IPS-NIHi7 (cell line): ENCODE measurements around the gene ACTN1.
"Not testable (repeated sequence)": the region's sequence is repeated elsewhere in the genome, so short reads cannot be mapped to it uniquely, and the experiment has no call there.

Experiments
- DNase-seq: peaks from one replicate; pipeline ENCODE4 v3.0.0; 2012; ENCODE audit warnings: mixed read lengths; ENCODE audit errors: extremely low spot score

The ACTN1 gene

DNA sequence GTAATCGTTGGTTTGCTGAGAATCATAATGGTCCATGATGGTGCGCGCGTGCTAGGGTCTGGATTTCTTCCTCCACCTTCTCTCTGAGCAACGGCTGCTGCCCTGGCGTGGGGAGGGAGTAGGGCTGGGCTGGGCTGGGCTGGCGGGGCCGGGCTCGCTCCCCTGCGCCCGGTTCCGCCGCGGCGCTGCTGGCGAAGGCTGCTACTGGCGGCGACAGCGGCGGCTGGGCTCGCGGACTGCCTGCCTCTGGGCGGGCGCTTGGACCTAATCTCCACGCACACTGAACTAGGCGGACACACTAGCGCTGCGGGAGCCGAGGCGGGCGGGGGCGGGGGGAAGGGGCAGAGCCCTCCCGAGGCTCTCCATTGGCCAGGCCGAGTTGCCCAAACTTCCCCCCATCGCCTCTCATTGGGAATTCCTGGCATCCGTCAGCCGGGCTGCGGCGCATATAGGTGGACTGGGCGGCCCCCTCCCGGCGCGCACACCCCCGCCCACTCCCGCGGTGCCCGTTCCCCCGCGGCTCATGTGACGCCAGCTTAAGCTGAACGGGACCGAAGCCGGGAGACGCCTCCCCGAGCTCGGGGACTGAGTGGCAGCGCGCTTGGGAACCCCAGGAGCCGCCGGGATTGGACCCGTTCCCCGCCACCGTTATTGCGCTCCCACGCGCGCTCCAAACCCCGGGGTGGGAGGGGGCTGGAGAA is at the start of gene ACTN1:
TSS of gene ACTN1 (minus strand) at position 282 of the 701 bp plus-strand sequence. CDS start at position 36, 246 bp downstream.
- peak; percentile 95 for DNase-seq

DNA sequence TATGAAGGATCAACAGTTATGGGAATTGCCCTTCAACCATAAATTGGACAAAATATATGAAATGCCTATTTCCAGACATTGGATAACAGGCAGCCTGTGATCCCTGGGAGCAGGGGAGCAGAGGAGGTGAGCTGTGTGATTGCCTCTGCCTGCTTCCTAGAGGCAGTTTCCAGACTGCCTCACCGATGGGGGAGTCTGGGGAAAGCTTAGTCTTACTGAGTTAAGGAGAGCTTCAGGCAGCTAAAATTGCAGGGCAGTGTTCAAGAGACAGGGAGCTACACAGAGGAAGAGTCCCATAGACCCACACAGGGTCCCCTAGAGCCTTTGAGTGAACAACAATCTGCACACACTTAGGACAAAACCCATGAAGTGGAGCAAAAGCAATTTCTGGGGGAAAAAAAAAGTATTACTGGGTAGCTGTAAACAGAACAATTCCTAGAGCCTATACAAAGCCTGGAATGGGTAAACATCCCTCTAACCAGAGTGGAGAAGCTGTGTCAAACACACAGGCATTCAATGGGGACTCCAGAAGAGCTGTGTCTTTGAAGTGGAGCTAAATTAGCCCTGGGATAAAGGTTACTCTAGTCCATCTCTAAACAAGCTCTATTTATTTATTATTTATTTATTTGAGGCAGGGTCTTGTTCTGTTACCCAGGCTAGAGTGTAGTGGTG is 48.3 kb upstream of the ACTN1 start:
- no peak for DNase-seq

DNA sequence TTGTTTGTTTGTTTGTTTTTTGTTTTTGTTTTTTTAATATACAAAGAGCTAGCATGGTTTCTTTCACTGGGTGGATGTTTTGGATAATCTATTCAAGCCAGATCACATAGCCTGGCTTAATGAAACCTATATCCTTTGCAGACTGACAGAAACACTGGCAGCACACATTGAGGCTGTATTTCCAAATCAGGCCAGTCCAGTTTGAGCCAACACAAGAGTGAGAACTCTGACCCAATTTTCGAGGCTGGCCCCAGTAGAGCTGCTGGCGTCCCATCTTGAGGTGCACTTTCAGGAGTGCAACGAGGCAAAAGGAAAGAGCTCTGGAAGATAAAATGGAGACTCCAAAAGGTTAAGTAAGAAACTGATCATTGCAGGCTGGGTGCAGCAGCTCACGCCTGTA is 43.9 kb upstream of the ACTN1 start:
- DNase-seq = no peak

DNA sequence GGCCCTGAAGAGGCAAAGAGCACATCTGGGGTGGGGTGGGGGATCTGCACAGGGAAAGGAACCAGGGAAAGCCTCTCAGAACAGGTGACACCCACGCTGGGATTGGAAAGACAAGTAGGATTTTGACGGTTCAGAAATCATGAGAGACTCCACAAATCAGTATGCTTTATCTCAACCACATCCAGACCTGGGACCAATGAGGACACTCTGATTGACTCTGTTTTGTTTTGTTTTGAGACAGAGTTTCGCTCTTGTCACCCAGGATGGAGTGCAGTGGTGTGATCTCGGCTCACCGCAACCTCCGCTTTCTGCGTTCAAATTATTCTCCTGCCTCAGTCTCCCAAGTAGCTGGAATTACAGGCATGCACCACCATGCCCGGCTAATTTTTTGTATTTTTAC is 43.0 kb upstream of the ACTN1 start:
- not testable (repeated sequence) for DNase-seq

DNA sequence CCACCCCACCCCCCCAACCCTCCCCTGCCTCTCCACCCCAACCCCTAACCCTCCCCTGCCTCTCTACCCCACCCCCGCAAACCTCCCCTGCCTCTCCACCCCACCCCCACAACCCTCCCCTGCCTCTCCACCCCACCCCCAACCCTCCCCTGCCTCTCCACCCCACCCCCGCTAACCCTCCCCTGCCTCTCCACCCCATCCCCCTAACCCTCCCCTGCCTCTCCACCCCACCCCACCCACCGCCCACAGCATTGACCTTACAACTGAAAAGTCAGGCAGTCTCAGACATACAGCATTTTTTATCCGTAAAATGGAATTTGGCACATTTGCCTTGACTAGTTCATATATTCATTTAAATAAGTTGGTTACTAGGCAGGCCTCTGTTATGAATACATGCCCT is 38.6 kb upstream of the ACTN1 start:
- DNase-seq = peak; percentile 39

DNA sequence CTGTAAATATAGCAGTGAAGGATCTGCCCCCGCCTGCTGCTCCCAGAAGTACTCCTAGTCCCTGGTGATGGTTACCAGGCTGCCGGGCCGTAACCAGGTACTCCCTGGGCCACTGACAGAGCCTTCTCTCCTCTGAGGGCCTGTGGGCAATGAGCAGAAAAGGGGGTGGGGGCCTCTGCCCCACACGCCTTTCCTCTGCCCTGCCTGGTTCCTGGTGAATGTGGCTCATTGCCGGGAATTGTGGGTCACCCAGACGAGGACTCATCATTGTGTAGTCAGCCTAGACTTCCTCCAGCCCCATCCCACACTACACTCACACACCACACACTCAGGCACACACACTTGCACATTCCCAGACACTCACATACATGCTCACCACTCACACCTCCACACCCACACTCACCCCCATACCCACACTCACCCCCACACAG is 35.7 kb upstream of the ACTN1 start:
- no peak for DNase-seq

- DNase-seq = peak; percentile 70
Measured at GRCh38 chr14:69013943-69014782, 35.1 kb upstream of the ACTN1 start.

DNA sequence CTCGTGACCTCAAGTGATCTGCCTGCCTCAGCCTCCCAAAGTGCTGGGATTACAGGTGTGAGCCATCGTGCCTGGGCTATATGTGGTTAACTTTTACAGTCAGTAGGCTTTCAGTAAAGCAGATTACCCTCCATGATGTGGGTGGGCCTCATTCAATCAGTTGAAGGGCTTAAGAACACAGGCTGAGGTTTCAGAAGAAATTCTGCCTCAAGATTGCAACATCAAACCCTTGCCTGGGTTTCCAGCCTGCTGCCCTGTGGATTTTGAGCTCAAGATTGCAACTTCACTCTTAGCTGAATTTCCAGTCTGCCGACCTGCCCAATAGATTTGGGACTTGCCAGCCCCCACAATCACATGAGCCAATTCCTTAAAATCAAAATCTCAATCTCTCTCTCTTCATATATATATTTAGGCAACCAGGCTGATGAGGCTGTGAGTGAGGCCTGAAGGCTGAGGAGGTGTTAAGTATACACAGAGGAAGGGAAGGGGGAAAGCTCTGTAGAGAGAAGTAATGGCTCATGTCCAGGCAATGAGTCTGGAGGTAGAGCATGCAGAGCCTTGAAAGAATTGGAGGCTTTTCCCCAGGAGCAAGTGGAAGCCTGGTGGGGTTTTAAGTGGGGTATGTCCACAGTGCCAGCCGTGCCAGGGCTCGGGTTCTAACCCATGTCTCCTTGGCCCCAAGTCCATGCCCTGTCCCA is 33.3 kb upstream of the ACTN1 start:
- no peak for DNase-seq

DNA sequence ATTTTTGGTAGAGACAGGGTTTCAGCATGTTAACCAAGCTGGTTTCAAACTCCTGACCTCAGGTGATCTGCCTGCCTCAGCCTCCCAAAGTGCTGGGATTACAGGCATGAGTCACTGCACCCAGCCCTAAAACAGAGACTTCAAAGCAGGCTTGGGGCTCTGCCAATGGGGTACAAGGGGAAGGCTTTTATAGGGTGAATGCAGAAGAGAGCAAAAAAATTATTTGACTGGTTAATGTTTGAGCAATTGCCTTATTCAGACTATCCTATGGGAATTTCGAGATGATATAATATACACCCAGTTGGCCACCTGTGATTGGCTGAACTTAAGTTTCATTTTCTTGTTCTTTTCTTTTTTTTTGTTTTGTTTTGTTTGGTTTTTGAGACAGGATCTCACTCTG is 31.5 kb upstream of the ACTN1 start:
- no peak for DNase-seq

DNA sequence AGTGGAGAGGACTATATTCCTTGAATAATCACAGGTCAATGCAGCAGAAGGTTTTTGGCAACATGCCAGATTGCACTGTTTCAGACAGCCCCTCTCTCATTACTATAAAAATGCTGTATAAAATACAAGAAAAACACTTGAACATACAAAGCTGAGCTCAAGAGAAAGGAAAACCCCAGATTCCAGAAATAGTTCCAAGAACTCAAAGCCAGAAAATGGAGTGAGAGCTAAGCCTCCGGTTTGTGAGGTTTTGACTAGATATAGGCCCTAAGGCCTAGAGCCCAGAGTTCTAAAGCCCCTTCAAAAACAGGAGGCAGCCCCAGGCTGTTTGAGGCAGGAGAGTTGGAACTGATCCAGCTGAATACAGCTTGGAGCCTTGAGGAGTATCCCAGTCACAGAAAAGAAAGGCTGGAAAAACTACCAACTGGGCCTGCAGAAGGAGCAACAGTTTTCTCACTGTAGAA is 29.4 kb upstream of the ACTN1 start:
- no peak for DNase-seq

DNA sequence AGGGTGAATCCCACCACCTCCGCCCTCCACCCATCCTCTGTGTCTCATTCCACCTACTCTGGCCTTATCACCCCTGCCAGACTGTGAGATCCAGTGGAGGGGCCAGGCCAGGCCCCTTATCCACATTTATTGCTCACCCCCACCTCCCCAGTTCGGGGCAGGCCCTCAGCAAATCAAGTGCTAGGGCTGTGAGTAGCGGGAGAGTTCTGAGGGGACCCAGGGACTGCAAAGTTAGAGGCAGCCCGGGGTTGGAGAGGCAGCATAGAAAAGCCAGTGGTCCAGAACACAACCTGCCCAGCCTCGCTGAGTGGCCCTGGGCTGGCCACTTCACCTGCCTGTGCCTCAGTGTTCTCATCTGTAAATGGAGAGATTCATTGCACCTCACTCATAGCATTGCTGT is 27.2 kb upstream of the ACTN1 start:
- no peak for DNase-seq

GRCh38 chr14:69005432-69006148 is 26.5 kb upstream of the ACTN1 start:
- DNase-seq = peak; percentile 70

DNA sequence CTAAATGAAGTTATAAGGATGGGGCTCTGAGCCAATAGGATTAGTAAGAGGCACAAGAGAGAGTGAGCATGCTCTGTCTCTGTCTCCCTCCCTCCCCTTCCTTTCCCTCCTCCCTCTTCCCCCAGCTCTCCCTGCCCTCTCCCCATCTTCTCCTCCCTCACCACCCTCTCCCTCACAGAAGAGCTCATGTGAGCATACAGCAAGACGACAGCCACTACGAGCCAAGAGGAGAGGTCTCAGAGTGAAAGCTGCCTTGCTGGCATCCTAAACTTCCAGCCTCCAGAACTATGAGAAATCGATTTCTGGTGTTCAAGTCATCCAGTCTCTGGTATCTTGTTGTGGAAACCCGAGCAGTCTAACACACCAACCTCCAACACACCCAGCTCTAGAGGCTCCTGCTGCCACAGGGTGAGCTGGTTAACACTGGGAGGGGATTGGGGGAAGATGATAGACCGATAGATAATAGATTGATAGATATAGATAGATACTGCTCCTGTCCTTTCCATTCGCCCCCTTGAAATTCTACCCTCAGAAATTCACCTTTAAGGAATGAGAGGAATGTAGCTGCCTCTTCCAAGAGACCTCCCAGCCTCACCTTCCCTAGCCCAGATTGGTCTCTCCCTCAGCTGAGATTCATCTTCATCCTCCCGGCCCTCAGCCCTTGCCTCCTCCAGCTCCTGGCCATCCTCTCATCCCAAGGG is 25.8 kb upstream of the ACTN1 start:
- DNase-seq = peak; percentile 26

DNA sequence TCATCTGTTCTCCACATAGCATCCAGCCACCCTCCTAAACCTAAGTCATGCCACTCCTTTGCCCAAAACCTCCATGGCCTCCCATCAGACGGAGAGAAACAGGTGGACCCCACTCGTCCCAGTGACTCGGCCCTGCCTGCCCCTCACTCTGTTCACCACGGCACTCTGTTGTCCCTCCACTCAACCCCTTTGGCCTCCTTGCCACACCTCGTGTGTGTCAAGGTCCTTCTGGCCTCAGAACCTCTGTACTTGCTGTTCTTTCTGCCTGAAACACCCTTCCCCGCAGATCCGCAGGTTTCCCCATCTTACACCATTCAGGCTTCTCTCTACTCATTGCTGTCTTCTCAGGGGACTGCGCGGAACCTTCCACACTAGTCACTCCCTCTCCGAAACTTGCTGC is 24.5 kb upstream of the ACTN1 start:
- DNase-seq = no peak

DNA sequence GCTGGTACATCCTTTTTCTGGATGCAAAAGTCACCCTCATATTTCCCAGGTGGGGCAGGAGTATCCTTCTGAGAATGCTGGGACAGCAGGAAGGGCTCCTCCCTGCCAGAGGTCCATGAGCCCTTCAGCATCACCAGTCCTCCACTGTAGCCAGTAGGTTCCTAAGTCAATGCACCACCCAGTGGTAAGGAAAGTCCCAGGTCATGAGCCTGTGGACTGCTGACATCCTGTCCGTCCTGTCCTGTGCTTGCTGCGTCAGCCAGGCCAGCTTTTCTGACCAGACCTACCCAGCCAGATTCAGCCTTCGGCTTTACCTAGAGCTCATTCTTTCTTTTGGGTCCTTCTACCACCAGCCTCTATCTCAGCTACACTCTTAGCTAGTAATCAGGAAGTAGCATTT is 23.0 kb upstream of the ACTN1 start:
- DNase-seq = peak; percentile 71

- no peak for DNase-seq
Measured at GRCh38 chr14:69001375-69001774, 22.3 kb upstream of the ACTN1 start.

- no peak for DNase-seq
Measured at GRCh38 chr14:68998062-68998461, 19.0 kb upstream of the ACTN1 start.

DNA sequence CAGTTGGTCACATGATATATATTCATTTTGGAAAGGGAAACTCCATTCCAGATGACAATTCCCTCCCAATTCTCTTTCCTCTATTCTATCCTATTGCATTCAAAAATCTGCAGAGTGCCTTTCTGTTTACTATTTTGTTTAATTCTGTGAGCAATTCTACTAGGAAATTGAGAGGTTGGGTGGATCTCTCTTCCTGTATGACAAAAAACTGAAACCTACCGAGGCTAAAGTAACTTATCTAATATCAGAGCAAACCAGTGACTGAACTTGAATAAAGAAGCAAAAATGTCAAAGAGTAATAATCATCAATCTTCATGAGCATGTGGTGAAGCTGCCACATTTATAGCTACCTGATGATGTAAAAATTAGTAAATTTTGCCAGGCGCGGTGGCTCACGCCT is 16.6 kb upstream of the ACTN1 start:
- DNase-seq = no peak

DNA sequence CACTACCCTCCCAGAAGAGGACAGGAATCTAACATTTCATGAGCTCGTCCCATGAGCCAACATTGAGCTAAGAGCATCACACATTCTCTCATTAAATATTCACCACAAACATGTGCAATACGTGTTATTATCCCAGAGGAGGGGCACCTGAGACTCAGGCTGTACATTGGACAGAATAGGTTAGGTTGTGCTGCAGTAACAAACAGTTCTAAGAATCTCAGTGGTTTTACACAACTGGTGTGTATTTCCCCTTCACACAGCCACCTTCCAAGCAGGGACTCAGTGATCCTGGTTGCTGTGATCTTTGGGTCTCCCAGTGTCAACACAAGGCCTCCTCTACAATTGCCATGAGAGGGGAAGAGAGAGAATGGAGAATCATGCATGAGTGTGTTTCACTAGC is 15.0 kb upstream of the ACTN1 start:
- no peak for DNase-seq

- DNase-seq = peak; percentile 86
Measured at GRCh38 chr14:68987653-68988036, 8.5 kb upstream of the ACTN1 start.
